Neural cell (in vitro differentiated cells): ENCODE results near the gene BIRC5. TPM values are rescaled to one million over a fixed set of nuclear protein-coding genes. Genes with fewer than 3 reads are reported as not detected.

ENCODE experiments used
- H2AFZ ChIP-seq: fragments of 200-600, 300-800 bp; sonication (generic), shearing (Covaris generic); 2 replicates; pipeline ENCODE4 v1.6.0; 2014; ENCODE audit warnings: low read depth, mild to moderate bottlenecking, antibody characterized with exemption, low read length, moderate library complexity
- H3F3A ChIP-seq: fragments of 200-600 bp; shearing (Covaris generic); 2 replicates; pipeline ENCODE4 v1.6.1; 2016; ENCODE audit warnings: mild to moderate bottlenecking, moderate library complexity, mixed read lengths, antibody characterized with exemption, low read length; ENCODE audit not compliant: insufficient read depth, poor library complexity, severe bottlenecking
- H3K27ac ChIP-seq: fragments of 200-600, 300-800 bp; sonication (generic), shearing (Covaris generic); 2 replicates; pipeline ENCODE4 v1.5.1; 2014; ENCODE audit warnings: mild to moderate bottlenecking, low read length, moderate library complexity
- H3K27me3 ChIP-seq: fragments of 300-800, 200-600 bp; sonication (generic), shearing (Covaris generic); 2 replicates; pipeline ENCODE4 v1.6.0; 2014; ENCODE audit warnings: mild to moderate bottlenecking, low read depth, low read length, moderate library complexity; ENCODE audit not compliant: insufficient read depth
- H3K36me3 ChIP-seq: fragments of 300-800, 200-600 bp; sonication (generic), shearing (Covaris generic); 2 replicates; pipeline ENCODE4 v1.5.1; 2014; ENCODE audit warnings: mild to moderate bottlenecking, antibody characterized with exemption, low read length, moderate library complexity; ENCODE audit not compliant: insufficient read depth
- H3K4me2 ChIP-seq: fragments of 300-800, 200-600 bp; sonication (generic), shearing (Covaris generic); 2 replicates; pipeline ENCODE4 v1.6.0; 2014; ENCODE audit warnings: mild to moderate bottlenecking, low read length
- H3K4me3 ChIP-seq: fragments of 300-800, 200-600 bp; sonication (generic), shearing (Covaris generic); 2 replicates; pipeline ENCODE4 v1.5.1; 2014; ENCODE audit warnings: mild to moderate bottlenecking, low read length, moderate library complexity
- H3K79me2 ChIP-seq: fragments of 200-600 bp; shearing (Covaris generic); replicated peaks from 2 replicates; pipeline ENCODE4 v1.6.0; 2014; ENCODE audit warnings: mild to moderate bottlenecking, low read length, moderate library complexity; ENCODE audit not compliant: insufficient read depth
- H3K9ac ChIP-seq: fragments of 300-800, 200-600 bp; sonication (generic), shearing (Covaris generic); 2 replicates; pipeline ENCODE4 v1.6.1; 2016; ENCODE audit warnings: mild to moderate bottlenecking, low read length, mixed read lengths
- H3K9me2 ChIP-seq: fragments of 200-600 bp; shearing (Covaris generic); 2 replicates; pipeline ENCODE4 v1.6.1; 2016; ENCODE audit warnings: mild to moderate bottlenecking, low read length, mixed read lengths; ENCODE audit not compliant: insufficient read depth
- H3K9me3 ChIP-seq: fragments of 200-600, 300-800 bp; sonication (generic), shearing (Covaris generic); 2 replicates; pipeline ENCODE4 v1.6.1; 2016; ENCODE audit warnings: mild to moderate bottlenecking, mixed run types, low read length, moderate library complexity, mixed read lengths
- H4K20me1 ChIP-seq: fragments of 200-600 bp; shearing (Covaris generic); 2 replicates; pipeline ENCODE4 v1.6.1; 2016; ENCODE audit warnings: mild to moderate bottlenecking, mixed run types; ENCODE audit not compliant: insufficient read depth
- CTCF ChIP-seq: fragments of 450-650 bp; IDR thresholded peaks from 2 replicates; pipeline ENCODE4 v1.5.1; 2014; ENCODE audit warnings: antibody characterized with exemption, mild to moderate bottlenecking, moderate library complexity; ENCODE audit not compliant: poor library complexity, severe bottlenecking
- EP300 ChIP-seq: fragments of 450-650 bp; conservative IDR thresholded peaks from 2 replicates; pipeline ENCODE4 v1.6.1; 2014; ENCODE audit warnings: antibody characterized with exemption, mild to moderate bottlenecking, moderate library complexity; ENCODE audit not compliant: poor library complexity, severe bottlenecking
- EZH2 ChIP-seq: fragments of 200-600, 300-800 bp; shearing (Covaris generic), sonication (generic); IDR thresholded peaks from 2 replicates; pipeline ENCODE4 v1.6.1; 2014; ENCODE audit warnings: antibody characterized with exemption, low read length, borderline replicate concordance, mild to moderate bottlenecking; ENCODE audit not compliant: insufficient read depth, poor library complexity, severe bottlenecking
- MXI1 ChIP-seq: fragments of 450-650 bp; conservative IDR thresholded peaks from 2 replicates; pipeline ENCODE4 v1.6.1; 2014; ENCODE audit warnings: antibody characterized with exemption, mild to moderate bottlenecking; ENCODE audit not compliant: poor library complexity, severe bottlenecking
- POLR2AphosphoS5 ChIP-seq: IDR thresholded peaks from 2 replicates; pipeline ENCODE4 v1.6.1; 2012
- RAD21 ChIP-seq: fragments of 450-650 bp; conservative IDR thresholded peaks from 2 replicates; pipeline ENCODE4 v1.6.1; 2014; ENCODE audit warnings: antibody characterized with exemption, mild to moderate bottlenecking, moderate library complexity
- REST ChIP-seq: IDR thresholded peaks from 2 replicates; pipeline ENCODE4 v1.6.1; 2012; ENCODE audit warnings: borderline replicate concordance
- SMC3 ChIP-seq: fragments of 450-650 bp; conservative IDR thresholded peaks from 2 replicates; pipeline ENCODE4 v1.6.1; 2014; ENCODE audit warnings: antibody characterized with exemption, mild to moderate bottlenecking, moderate library complexity; ENCODE audit not compliant: poor library complexity
- TAF1 ChIP-seq: IDR thresholded peaks from 2 replicates; pipeline ENCODE4 v1.6.1; 2012; ENCODE audit warnings: low read depth
- polyA plus RNA-seq: library from polyadenylated mRNA; depleted of rRNA; stranded (reverse); fragments of >200 nt; gene quantifications from 2 replicates; pipeline ENCODE4 v1.2.3, GENCODE V29; 2014

Gene BIRC5
- polyA plus RNA-seq, 1 donor from 2014 or later: 1.4 TPM

GRCh38 chr17:78238823-78239488 is 24.9 kb downstream of the BIRC5 start:
- Histone ChIP-seq H3K36me3 (no peaks in the 10 kb centered on the region), H3K4me3 (no peak overlapping the region), H3K9me2 (no peaks in the 10 kb centered on the region), H3K27ac (no peak overlapping the region), H3K9ac (no peak overlapping the region), H3K27me3 (no peaks in the 10 kb centered on the region), H3K9me3 (no peaks in the 10 kb centered on the region), H4K20me1 (no peaks in the 10 kb centered on the region), H3F3A (no peaks in the 10 kb centered on the region), H3K79me2 (no peaks in the 10 kb centered on the region), H2AFZ (no peak overlapping the region), H3K4me2 (no peak overlapping the region)
- TF ChIP-seq REST (no peak), EP300 (no peak), EZH2 (no peak), MXI1 (no peak), POLR2AphosphoS5 (no peak), CTCF (no peak), RAD21 (no peak), SMC3 (no peak), TAF1 (no peak)

- Histone ChIP-seq H4K20me1 (no peaks in the 10 kb centered on the region), H3F3A (no peaks in the 10 kb centered on the region), H3K36me3 (no peaks in the 10 kb centered on the region), H3K9me2 (no peaks in the 10 kb centered on the region), H3K9ac (no peak overlapping the region), H3K4me2 (no peak overlapping the region), H3K79me2 (no peaks in the 10 kb centered on the region), H3K27me3 (no peaks in the 10 kb centered on the region), H3K9me3 (no peaks in the 10 kb centered on the region), H3K27ac (no peak overlapping the region), H2AFZ (no peak overlapping the region), H3K4me3 (no peak overlapping the region)
- TF ChIP-seq REST (no peak), TAF1 (no peak), EZH2 (no peak), RAD21 (no peak), POLR2AphosphoS5 (no peak), SMC3 (no peak), MXI1 (no peak), EP300 (no peak), CTCF (no peak)
These were observed 25.5 kb downstream of the BIRC5 start for GRCh38 chr17:78239489-78239931.
